Activated naive CD4-positive, alpha-beta T cell treated with anti-CD3 and anti-CD28 coated beads, Interleukin-2, amount 50 U/mL, for 16 hours (primary cell): Measurements from ENCODE around the gene ETV6.
A peak's percentile ranks its signal among the peaks of the same experiment; 100 is the strongest.

Experiments used
- DNase-seq: peaks from one replicate; pipeline ENCODE4 v3.0.0-alpha.2; 2020

The ETV6 gene

DNA sequence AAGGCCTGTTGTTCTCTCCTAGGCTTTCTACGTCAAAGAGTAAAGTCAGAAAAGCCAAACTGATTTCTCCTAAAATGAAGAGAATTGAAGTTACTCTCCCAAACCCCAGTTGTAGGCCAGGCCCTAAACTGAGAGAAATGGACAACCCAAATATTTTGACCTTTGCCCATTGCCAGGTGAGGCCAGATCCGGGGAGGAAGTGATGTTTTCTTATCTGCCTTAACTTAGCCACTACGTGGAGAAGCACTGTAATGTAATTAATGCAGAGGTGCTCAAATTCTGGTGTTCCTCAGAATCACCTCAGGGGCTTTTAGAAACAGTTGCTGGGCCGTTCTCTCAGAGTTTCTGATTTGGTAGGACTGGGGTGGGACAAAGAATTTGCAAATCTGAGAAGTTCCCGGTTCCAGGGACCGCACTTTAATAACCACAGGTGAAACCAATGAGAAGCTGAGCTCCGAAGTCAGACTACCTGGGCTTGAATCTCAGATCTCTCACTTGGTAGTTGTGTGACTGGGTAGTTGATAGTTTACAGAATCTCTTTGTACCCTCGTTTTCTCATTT, 73.2 kb downstream of the ETV6 start:
- DNase-seq = no peak

GRCh38 chr12:11723993-11724392, 74.5 kb downstream of the ETV6 start:
- DNase-seq = no peak

- no peak for DNase-seq
Measured at GRCh38 chr12:11724888-11725311, 75.4 kb downstream of the ETV6 start.

DNA sequence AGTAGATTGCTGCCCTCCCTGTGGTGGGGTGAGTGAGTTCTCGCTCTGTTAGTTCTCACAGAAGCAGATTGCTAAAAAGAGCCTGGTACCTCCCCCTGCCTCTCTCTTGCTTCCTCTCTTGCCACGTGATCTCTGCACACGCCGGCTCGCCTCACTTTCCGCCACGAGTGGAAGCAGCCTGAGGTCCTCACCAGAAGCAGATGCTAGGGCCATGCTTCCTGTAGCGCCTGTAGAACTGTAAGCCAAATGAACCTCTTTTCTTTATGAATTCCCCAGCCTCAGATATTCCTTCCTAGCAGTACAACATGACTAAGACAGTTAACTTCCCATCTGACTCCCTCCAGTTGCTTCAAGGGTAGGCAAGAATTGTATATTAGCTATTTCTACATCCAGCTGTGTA, 76.2 kb downstream of the ETV6 start:
- no peak for DNase-seq

DNA sequence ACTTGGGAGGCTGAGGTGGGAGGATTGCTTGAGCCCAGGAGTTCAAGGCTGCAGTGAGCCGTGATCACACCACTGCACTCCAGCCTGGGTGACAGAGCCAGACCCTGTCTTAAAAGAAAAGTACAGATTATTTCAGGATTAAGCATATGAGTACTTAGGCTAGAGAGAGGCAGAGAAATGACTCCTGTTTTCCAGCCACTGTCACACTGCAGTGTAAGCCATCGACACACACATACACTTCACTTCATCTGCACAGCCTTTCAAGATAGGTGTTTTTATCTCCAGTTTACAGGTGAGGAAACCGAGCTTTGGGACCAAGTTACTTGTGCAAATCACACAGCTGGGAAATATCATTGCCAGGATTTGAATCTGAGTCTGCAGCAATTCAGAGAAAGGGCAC, 77.2 kb downstream of the ETV6 start:
- DNase-seq = no peak

DNA sequence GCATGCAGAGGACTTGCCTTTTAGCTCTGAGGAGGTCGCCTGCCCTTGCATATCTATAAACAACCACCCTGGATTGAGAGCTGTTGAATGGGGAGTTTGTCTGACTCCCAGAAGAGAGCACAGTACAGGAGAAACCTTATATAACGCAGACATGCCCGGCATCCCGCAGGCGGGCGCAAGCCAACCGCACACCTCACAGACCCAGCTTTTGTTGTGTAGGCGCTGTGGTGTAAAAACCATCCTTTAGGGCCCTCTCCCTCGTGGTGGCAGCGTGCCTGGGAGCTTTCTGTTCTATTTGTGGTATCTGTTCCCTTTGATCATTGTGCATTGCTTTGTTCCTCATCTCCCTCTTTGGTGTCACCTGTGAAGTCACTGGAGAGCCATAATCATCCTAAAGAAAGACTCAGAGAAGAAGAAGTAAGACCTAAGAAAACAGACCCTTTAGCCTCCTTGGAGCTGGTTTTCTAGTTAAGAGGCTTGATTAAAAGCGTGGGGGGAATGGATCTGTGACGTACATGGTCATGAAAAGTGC, 77.7 kb downstream of the ETV6 start:
- DNase-seq = peak; percentile 65

GRCh38 chr12:11728154-11728755, 78.8 kb downstream of the ETV6 start:
- DNase-seq = no peak

DNA sequence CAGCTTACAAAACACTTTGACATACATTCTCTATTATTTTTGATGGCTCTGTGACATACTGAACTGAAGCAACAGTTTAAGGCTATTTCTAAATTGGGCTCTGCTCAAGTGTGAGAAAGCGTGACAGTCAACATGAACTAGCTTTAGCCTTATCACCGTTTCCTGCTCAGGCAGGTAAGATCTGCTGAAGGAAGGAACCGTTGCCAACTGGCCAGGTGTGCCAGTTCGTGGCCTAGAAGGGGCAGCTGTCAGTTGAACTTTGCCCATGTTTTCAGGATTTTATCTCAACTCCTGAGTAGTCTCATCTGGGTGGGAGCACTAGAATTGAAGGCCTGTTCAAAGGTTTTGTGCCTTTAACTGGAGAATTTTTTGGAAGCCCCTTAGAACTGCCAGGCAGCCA, 79.5 kb downstream of the ETV6 start:
- no peak for DNase-seq

GRCh38 chr12:11729439-11730150, 80.1 kb downstream of the ETV6 start:
- DNase-seq = no peak

GRCh38 chr12:11730299-11731041, 81.0 kb downstream of the ETV6 start:
- DNase-seq = no peak

DNA sequence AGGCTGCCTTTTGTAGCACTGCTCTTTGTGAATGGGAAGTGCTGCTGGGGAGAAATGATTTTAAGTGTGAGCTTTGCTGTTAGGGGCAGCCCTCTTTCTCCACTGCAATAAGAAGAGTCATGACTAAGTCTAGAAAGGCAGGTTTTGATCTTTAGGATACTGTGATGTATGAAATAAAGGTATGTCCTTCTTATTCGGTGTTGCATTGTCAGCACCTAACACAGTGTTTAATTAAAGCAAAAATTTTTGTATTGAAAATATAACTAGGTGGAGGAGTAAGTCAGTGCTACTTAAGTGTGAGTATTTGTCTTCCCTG, 81.5 kb downstream of the ETV6 start:
- no peak for DNase-seq

DNA sequence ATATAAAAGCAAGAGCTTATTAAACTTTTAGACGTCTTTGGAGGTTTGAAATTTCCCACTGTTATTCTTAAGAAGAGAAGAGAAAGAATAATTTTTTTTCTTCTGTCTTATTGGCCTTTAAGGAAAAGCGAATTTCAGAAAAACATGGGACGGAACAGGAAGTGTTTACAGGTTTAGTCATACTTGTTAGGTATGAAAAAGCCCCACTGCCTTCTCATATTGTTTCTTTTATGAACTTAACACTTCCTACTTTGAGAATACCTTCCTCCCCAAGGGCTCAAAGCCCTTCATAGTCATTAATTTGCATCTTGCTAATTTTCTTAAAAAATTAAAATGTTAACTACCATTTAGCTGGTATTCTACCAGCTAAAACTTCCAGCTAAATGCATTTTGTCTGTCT, 82.0 kb downstream of the ETV6 start:
- DNase-seq = no peak

DNA sequence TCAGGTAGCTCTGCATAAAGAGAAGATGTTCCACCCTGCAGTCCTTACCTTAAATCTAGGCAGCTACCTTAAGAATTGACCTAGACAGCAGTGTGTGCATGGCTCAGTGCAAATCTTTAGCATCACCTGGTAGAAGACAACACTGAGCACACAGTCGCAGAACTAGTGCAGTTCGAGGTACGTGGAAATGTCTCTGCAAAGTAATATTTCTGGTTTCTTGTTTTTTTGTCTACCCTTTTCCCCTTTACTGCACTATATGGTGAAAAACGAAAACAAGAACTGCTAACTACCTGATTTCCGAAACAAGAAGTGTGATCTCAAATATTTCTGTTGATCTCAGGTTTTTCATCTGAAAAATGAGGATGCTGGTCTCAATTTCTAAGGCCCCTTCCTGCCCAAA, 82.5 kb downstream of the ETV6 start:
- no peak for DNase-seq

DNA sequence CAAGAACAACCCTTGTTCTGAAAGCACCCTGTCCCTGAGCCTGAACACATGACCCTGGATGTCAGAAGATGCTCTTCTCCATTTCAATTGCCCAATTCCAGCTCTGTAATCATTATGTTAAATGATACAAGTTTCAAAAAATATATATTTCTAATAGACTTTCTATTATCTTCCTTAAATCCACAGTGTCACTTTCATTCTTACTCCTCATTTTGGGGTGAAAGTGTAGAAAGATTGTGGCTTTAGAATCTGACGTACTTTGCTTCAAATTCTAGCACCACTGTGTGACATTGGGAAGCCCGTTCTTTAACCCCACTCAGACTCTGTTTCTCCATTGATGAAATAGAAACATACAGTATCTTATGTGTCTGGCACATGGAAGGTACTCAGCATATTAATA, 83.2 kb downstream of the ETV6 start:
- no peak for DNase-seq

- no peak for DNase-seq
Measured at GRCh38 chr12:11734580-11735180, 85.2 kb downstream of the ETV6 start.

- DNase-seq = no peak
Measured at GRCh38 chr12:11738450-11738849, 89.0 kb downstream of the ETV6 start.

DNA sequence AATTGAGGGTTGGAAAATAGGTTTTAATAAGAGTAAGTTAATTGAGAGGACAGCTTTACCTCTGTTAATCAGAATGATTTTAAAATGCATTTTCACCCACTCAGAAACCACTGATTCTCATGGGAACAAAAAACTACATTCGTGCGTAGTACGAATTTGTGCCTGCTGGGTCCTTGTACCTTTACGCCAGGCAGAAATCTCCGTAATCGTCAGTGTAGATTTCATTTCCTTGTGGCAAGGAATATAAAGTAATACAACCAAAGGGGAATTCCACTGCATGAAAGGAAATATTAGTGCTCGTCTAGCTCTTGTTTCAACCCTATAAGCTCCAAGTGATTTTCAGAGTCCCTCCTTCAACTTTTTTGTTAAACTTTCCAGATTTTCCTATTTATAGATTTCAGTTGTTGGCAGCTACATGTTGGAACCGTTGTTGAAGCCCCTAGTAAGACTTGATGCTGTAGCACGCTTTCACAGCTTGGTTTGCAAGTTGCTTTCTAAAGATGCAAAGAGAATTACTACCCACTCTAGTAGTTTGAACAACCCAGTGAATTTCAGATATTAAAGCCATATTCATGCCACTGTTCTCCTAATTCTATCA, 90.6 kb downstream of the ETV6 start:
- DNase-seq = no peak

DNA sequence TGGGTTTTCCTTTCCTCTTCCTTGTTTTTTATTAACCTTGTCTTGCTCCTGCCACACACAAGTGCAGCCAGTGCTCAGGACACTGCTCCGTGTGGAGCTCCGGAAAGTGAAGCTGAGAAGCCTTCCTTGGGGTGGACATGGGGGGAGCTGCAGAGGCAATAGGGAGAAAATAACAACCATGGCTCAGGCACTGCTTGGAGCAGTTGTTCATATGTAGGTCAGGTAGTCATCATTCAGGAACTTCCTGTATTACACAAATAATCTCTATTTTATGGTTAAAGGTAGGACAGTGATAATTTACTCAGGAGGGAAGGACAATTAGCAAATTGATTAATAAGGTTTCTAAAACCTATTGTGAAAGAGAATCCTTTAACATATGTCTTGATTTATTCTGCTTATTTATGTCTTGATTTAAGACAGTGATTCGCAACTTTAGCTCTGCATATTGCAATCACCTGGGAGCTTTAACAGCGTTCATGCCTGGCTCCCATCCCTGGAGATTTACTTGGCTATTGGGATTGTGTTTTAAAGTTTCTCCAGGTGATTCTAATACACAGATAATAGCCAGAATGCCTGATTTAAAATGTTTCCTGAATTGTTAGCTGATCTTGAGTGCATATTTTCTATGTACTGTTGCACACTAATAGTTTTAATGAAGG, 92.1 kb downstream of the ETV6 start:
- no peak for DNase-seq

GRCh38 chr12:11743423-11744409, 94.2 kb downstream of the ETV6 start:
- DNase-seq = no peak

- no peak for DNase-seq
Measured at GRCh38 chr12:11744410-11744801, 94.9 kb downstream of the ETV6 start.

- DNase-seq = no peak
Measured at GRCh38 chr12:11745113-11745512, 95.6 kb downstream of the ETV6 start.
